GM21576 (cell line): Measurements from ENCODE around the gene CFAP99.

ENCODE experiments used
- ATAC-seq: cut with Tn5 transposase; IDR thresholded peaks from one replicate; pipeline ENCODE4 v1.9.1; 2021; ENCODE audit warnings: mild to moderate bottlenecking, moderate library complexity; ENCODE audit not compliant: unreplicated experiment

Gene CFAP99

GRCh38 chr4:2390146-2390545 lies 28.6 kb upstream of the CFAP99 start:
- no peak for ATAC-seq

DNA sequence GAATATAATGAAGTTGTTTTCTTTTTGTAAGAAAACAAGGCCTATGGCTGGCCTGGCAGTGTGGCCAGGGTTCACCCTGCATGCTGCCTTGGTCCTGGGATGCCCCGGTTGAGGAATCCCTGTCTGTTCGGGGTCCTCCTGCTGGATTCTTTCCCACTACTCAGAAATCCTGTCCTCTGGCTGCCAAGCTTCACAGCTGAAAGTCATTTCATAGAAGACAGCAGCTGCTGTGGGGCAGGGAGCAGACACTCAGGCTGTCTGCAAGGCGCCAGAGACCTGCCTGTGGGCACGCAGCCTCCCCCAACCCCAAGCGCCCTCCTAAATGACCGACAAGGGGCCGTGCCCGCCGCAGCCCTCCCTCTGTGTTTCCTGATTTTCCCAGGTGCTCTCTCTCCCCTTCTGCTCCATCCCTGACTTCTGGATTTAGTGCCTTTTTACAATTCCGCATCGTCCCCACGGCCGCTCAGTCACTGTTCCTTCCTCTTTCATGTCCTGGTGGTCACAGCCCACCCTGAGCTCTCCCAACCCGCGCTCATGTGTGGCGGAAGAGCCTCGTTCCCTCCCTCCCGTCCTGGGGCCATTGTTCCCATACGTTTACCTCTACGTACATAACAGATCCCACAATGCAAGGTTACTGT lies 27.9 kb upstream of the CFAP99 start:
- no peak for ATAC-seq

DNA sequence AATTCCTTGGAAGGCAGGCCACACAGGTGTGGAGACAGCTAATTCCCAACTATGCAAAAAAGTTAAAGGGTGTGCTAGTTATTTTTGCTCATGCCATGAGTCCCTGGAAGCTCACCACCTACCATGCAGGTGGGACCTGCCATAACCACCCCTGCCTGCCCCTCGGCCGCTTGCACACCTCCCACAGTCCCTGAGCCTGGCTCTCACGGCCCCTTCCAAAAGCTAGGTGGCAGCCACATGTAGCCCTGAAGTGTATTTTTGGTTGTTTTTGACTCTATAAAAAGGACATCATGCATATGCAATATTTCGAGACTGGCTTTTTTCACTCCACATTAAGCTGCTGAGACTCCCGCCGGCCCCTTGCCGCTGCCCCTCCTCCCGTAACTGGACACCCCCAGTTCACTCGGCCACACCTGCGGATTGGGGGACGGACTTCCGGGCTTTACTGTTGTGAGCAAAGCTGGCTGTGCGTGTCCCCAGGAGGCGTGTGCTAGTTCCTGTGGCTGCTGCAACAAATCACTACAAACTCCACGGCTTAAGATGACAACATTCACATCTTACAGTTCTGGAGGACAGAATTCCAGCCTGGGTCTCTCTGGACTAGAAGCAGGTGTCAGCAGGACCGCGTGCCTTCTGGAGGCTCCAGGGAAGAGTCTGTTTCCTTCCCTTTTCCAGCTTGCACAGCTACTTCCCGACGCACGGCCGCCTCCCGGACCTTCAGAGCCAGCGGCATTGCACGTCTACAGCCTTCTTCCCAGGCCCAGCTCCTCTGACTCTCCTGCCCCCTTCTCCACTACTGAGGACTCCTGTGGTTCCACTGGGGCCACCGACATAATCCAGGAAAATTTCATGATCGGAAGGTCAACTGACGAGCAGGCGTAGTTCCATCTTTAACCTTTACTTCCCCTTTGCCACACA lies 25.1 kb upstream of the CFAP99 start:
- ATAC-seq: no peak

- ATAC-seq: no peak
Observed at GRCh38 chr4:2394528-2394927, 24.2 kb upstream of the CFAP99 start.

DNA sequence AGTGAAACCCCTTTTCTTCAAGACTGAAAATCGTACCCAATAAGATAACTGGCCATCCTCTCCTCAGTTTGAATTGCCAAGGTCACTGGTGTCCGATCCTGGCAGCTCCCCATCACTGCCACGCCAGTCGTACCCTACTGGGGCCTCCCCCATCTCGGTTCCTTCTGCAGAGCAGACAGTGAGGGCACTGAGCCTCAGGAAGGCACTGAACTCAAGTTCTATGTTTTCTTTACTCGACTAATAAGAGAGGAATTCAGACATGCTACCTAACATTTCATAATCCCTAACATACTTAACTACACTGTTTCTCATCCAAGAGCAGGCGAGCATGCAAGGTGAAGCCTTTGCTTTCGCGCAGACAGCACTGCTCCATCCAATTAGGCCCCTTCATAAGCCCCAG lies 23.7 kb upstream of the CFAP99 start:
- ATAC-seq: no peak

- no peak for ATAC-seq
Observed at GRCh38 chr4:2395584-2395983, 23.2 kb upstream of the CFAP99 start.

GRCh38 chr4:2396781-2397368 lies 21.9 kb upstream of the CFAP99 start:
- ATAC-seq: no peak

DNA sequence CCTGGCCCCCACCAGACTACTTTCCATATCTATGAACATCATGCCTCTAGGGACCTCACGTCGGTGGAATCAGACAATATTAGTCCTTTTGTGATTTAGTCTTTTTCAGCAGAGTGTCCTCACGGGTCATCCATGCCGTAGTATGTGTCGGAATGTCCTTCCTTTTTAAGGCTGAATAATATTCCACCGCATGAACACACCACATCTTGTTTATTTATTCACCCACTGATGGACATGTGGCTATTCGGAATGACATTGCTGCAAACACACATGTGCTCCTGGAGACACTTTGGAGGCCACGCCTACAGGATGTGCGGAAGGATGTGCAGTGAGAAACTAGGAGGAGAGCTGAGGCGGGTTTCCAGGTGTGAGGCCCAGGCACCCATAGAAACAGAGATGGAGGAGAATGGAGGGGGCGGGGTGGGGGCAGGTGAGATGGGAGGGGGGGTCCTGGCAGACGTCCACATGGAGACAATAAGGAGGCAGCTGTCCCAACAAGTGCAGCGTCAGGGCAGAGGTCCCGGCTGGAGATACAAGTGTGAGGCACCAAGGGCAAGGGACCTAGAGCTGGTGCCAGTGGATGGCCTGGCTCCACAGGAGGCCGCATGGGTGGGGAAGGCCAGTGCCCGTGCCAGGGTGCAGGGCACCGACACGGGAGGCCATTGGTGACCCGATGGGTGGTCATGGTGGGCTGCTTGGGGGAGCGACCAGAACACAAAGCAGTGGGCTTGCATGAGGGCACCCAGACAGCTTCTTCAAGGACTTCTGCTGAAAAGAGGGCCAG lies 21.0 kb upstream of the CFAP99 start:
- no peak for ATAC-seq

DNA sequence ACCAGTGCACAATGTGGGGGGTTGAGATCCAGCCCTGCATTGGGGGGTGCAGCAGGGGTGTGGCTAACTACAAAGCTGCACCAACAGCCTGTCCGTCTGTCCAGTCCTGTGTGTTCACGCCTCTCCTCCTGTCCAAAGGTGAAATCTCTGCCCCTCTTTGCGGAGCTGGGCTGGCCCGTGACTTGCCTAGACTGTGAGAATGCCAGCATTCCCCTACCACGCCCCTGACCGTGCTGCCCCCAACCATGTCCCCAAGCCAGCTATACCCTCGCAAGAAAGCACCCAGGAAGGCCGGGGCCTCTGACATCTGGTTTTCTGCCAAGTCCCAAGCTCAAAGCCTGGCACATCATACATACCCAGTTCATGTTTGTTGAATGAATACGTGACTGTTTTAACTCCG lies 19.5 kb upstream of the CFAP99 start:
- ATAC-seq: no peak

DNA sequence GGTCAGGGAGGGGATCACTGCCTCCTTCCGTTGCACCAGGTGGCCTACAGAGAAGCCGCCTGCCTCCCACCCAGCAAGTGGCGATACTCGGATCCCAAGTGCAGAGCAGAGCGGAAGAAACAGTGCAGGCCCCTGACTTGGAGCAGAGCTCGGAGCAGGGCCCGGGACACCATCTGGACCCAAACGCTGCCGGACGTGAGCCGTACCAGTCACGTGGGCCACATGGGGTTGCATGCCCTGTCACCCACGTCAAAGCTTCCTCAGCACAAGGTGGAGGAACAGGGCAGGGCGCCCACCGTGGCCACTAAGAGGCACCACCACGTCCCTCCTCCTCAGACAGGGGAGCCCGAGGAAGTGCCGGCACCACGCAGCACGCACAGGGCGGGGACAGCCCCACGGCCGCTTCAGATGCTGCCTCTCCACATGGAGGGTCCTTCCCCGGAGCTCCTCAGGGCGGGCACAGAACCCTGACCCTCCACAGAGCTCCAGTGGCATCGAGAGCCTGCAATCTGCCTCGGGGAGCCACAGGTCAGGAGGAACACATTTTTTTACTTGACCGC lies 19.0 kb upstream of the CFAP99 start:
- ATAC-seq: no peak

GRCh38 chr4:2400841-2401609 lies 17.7 kb upstream of the CFAP99 start:
- ATAC-seq: no peak

- no peak for ATAC-seq
Observed at GRCh38 chr4:2401610-2401983, 17.2 kb upstream of the CFAP99 start.

- ATAC-seq: no peak
Observed at GRCh38 chr4:2402048-2402842, 16.5 kb upstream of the CFAP99 start.

GRCh38 chr4:2402941-2403340 lies 15.8 kb upstream of the CFAP99 start:
- no peak for ATAC-seq

GRCh38 chr4:2406406-2406805 lies 12.3 kb upstream of the CFAP99 start:
- no peak for ATAC-seq

DNA sequence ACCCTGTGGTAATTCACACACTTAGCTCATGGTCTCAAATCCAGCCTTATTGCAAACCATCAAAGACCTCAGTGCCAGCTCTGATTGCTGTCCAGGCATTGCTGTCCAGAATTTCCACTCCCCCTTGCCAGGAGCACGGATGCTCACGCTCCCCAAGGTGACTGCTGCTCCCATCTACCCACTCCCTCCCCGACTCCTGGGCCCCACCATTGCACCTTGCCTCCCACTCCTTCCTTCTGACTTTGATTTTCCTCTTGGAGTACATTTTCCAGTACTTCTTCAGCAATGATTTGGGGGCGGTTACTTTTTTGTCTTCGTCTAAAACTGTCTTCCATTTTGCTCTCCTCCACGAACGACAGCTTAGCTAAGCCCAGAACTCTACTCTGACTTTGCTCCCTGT lies 11.8 kb upstream of the CFAP99 start:
- ATAC-seq: no peak

DNA sequence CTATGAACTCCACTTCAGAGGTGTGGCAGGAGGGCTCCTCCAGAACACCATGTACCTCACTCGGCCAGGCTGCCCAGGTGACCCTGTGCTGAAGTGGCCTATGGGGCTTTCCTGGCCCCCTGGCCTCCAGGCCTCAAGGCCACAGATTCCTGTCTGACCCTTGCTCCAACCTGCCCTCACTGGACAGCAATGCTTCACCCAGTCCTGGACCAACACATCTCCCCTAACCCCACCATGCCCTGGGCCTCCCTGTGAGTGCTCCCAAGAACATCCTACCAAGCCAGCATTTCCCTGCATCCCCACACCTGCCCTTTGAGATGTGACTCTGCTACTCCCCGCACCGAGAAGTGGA lies 10.8 kb upstream of the CFAP99 start:
- ATAC-seq: no peak

GRCh38 chr4:2408401-2408958 lies 10.3 kb upstream of the CFAP99 start:
- no peak for ATAC-seq

- ATAC-seq: no peak
Observed at GRCh38 chr4:2408976-2409375, 9.8 kb upstream of the CFAP99 start.
